WTC11 (cell line): ENCODE measurements around the gene ZNF81.

Experiments used
- ZNF396 ChIP-seq: fragments of 250-450 bp; sonication (Bioruptor Pico); IDR thresholded peaks from 2 replicates; pipeline ENCODE4 v1.8.0; 2021; ENCODE audit warnings: mild to moderate bottlenecking, moderate library complexity, borderline replicate concordance
- TF ChIP-seq, protein P1 (sequence below): fragments of 200-600 bp; IDR thresholded peaks from 2 replicates; pipeline ENCODE4 v1.8.0; 2022; ENCODE audit warnings: antibody characterized with exemption
- TF ChIP-seq, protein P2 (sequence below): sonication (generic); formaldehyde crosslinking; IDR thresholded peaks from 2 replicates; pipeline ENCODE4 v1.8.1; 2022; ENCODE audit warnings: low read depth, mild to moderate bottlenecking, moderate library complexity, missing genetic modification reagents, borderline replicate concordance

DNA sequence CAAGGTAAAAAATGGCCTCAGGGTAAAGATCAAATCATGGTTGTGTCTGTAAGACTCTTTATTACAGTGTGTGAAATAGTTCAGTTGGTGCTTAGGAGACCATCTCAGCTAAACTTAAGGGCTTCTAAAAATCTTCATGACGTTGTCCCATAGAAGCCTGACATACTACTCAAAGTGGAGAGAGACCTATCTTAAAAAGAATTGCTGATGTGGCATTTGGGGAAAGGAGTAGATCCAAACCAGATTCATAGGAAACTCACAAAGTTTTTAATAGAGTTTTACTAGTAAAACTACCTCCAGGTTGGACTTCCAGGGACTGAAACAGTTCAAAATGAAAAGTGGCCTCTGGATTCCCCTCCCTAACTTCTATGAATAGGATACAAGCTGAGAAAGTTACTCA lies 81.6 kb downstream of the ZNF81 start:
- TF ChIP-seq, protein P1, sequence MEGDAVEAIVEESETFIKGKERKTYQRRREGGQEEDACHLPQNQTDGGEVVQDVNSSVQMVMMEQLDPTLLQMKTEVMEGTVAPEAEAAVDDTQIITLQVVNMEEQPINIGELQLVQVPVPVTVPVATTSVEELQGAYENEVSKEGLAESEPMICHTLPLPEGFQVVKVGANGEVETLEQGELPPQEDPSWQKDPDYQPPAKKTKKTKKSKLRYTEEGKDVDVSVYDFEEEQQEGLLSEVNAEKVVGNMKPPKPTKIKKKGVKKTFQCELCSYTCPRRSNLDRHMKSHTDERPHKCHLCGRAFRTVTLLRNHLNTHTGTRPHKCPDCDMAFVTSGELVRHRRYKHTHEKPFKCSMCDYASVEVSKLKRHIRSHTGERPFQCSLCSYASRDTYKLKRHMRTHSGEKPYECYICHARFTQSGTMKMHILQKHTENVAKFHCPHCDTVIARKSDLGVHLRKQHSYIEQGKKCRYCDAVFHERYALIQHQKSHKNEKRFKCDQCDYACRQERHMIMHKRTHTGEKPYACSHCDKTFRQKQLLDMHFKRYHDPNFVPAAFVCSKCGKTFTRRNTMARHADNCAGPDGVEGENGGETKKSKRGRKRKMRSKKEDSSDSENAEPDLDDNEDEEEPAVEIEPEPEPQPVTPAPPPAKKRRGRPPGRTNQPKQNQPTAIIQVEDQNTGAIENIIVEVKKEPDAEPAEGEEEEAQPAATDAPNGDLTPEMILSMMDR = no peak
- no peak for TF ChIP-seq ZNF396 (CRISPR knock-in tag)
- TF ChIP-seq, protein P2, sequence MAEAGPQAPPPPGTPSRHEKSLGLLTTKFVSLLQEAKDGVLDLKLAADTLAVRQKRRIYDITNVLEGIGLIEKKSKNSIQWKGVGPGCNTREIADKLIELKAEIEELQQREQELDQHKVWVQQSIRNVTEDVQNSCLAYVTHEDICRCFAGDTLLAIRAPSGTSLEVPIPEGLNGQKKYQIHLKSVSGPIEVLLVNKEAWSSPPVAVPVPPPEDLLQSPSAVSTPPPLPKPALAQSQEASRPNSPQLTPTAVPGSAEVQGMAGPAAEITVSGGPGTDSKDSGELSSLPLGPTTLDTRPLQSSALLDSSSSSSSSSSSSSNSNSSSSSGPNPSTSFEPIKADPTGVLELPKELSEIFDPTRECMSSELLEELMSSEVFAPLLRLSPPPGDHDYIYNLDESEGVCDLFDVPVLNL (CRISPR knock-in tag) = no peak
